ENCODE data around the gene RBM33. TPM values are rescaled to one million over a fixed set of nuclear protein-coding genes. Genes with fewer than 3 reads are reported as not detected.

Gene RBM33
- total RNA-seq, 2 experiments from 2014 or later: 65.5 to 66.3 TPM

DNA sequence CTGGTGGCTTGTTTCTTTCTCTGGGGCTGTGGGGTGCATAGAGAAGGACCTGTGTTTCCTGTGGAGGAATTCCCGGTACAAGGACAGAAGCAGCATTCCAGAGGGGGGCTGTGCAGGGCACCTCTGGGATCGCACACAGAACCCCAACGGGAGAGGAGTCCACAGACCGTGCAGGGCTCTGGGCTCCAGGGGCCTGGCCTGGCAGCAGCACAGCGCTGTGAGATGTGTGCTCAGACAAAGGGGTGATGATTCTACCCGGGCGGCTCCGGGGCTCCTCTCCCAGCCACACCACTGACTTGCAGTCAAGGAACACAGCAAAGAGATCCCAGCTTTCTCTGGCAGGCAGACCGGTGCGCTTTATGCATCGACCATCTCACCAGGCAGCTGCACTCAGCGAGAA is 174.7 kb downstream of the RBM33 start:
- no peak for DNase-seq
- H3K27me3 Mint-ChIP-seq (ENCODE audit: low read depth): peaks cover 12% of the 10 kb centered on the region
- CTCF ChIA-PET: no interaction called here
- H3K9me3 Mint-ChIP-seq: no peaks in the 10 kb centered on the region
- no peak overlapping the region for H3K4me3 Mint-ChIP-seq
- peaks cover 4% of the 10 kb centered on the region for H3K4me1 Mint-ChIP-seq (ENCODE audit: low read depth)
- intact Hi-C loops (cut with micrococcal nuclease): loop anchor here (10.0 kb wide), 1 partner anchor 326 kb away; no protein-coding TSS in a partner anchor
- H3K36me3 Mint-ChIP-seq (ENCODE audit: low read depth): no peaks in the 10 kb centered on the region
- no peak overlapping the region for H3K27ac Mint-ChIP-seq

DNA sequence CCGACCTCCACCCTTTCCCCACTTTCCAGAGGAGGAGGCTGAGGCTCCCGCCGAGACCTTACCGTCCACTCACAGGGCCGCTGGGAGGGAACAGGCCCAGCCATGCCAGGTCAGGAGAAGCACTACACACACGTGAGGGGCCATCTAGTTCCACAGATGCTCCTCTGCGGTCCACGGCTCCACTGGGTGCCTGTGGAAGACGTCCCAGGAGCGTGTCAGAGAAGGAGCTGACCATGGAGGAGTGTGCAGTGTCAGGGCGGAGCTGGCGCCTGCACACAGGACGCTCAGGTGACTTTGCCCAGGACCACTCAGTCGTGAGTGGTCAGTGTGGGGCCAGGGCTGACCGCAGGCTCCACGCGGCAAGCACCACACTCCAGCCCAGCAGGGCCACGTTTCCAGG is 175.8 kb downstream of the RBM33 start:
- no peak for DNase-seq
- intact Hi-C loops (cut with micrococcal nuclease): no loop called here
- Mint-ChIP-seq H3K4me3 (no peak overlapping the region), H3K27me3 (ENCODE audit: low read depth) (peaks cover 14% of the 10 kb centered on the region), H3K27ac (no peak overlapping the region), H3K36me3 (ENCODE audit: low read depth) (no peaks in the 10 kb centered on the region), H3K9me3 (no peaks in the 10 kb centered on the region), H3K4me1 (ENCODE audit: low read depth) (peaks cover 3% of the 10 kb centered on the region)
- CTCF ChIA-PET: no interaction called here

DNA sequence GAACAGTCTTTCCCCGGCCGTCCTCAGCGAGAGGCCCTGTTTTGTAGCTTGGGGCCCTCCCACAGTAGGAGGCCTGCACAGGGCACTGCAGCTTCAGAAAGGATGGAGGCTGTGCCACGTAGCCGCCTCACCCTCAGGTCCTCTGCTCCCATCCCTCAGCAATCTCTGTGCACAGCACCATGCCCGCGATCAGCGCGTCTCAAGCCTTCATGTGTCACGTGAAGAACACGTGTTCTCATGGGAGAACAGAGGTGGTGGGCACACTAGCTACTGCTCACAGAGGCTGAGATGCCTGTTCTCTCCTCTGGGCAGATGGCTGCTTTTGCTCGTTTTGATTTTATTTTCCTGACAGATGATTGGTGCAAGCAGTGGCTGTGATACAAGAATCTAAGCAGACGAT is 176.3 kb downstream of the RBM33 start:
- CTCF ChIA-PET: interaction anchor here (1.3 kb wide), 1 partner anchor 17 kb away, joined by 4 read pairs; no protein-coding TSS in a partner anchor
- DNase-seq: no peak
- intact Hi-C loops (cut with micrococcal nuclease): no loop called here
- Mint-ChIP-seq H3K27me3 (ENCODE audit: low read depth) (peaks cover 10% of the 10 kb centered on the region), H3K4me3 (no peak overlapping the region), H3K4me1 (ENCODE audit: low read depth) (no peaks in the 10 kb centered on the region), H3K36me3 (ENCODE audit: low read depth) (no peaks in the 10 kb centered on the region), H3K27ac (no peak overlapping the region), H3K9me3 (no peaks in the 10 kb centered on the region)

GRCh38 chr7:155821851-155822250 is 177.4 kb downstream of the RBM33 start:
- Mint-ChIP-seq H3K27me3 (ENCODE audit: low read depth) (peaks cover 13% of the 10 kb centered on the region), H3K36me3 (ENCODE audit: low read depth) (no peaks in the 10 kb centered on the region), H3K9me3 (no peaks in the 10 kb centered on the region), H3K27ac (no peak overlapping the region), H3K4me3 (no peak overlapping the region), H3K4me1 (ENCODE audit: low read depth) (no peaks in the 10 kb centered on the region)
- no peak for DNase-seq
- intact Hi-C loops (cut with micrococcal nuclease): no loop called here
- CTCF ChIA-PET: interaction anchor here (1.3 kb wide), 1 partner anchor 18 kb away, joined by 4 read pairs; no protein-coding TSS in a partner anchor

DNA sequence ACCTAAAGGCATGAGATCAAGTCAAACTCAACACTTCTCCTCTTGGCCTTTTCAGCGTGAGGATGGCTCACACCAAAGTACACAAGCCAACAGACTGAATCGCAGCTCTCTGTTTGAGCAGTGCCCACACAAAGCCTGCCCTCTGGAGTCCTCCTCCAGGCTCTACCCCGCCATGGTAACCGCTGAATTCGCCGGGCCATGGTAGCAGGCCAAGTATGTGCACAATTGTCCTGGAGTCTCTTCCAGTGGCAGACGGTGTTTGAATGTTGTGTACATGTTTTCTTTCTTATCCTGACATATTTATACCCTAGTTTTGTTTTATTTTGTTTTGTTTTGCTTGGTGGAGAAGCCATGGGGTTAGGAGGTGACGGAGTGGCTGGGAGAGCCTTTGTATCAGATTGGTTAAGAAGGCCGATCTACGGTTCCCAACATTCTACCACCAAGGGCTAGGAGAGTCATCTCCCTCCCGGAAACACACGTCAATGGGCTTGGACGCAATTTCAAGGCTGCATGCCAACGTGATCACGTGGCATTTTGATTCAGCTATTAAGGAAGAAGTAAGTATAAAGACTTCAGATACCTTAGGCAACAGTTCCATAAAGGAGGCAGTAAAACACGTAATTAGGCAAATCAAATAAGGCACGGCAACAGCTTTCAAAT is 179.9 kb downstream of the RBM33 start:
- Mint-ChIP-seq H3K27me3 (ENCODE audit: low read depth) (peaks cover 13% of the 10 kb centered on the region), H3K36me3 (ENCODE audit: low read depth) (no peaks in the 10 kb centered on the region), H3K4me3 (no peak overlapping the region), H3K9me3 (no peaks in the 10 kb centered on the region), H3K4me1 (ENCODE audit: low read depth) (no peaks in the 10 kb centered on the region), H3K27ac (no peak overlapping the region)
- CTCF ChIA-PET: no interaction called here
- DNase-seq: no peak
- intact Hi-C loops (cut with micrococcal nuclease): no loop called here

DNA sequence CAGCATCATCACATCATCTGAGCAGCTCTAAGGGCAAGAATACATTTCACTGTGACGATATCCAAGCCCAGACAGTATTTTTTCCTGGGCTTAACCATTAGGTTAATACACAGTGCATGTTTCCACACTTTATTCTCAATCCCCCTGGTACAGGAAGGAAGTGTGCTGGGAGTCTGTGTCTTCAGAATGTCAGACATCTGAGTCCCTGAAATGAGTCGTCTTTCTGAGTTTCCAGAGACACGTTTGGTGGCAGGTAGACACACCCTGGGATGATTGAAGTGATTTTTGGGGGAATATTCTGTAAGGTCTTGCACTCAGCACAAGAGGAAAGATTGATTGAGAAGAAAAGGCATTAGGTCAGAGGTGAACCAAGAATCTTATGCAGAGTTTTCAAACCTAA is 180.9 kb downstream of the RBM33 start:
- no peak for DNase-seq
- intact Hi-C loops (cut with micrococcal nuclease): no loop called here
- no peaks in the 10 kb centered on the region for H3K36me3 Mint-ChIP-seq (ENCODE audit: low read depth)
- H3K4me1 Mint-ChIP-seq (ENCODE audit: low read depth): no peaks in the 10 kb centered on the region
- H3K4me3 Mint-ChIP-seq: no peak overlapping the region
- no peaks in the 10 kb centered on the region for H3K9me3 Mint-ChIP-seq
- peaks cover 13% of the 10 kb centered on the region for H3K27me3 Mint-ChIP-seq (ENCODE audit: low read depth)
- H3K27ac Mint-ChIP-seq: no peak overlapping the region
- CTCF ChIA-PET: no interaction called here

GRCh38 chr7:155829796-155830470 is 185.5 kb downstream of the RBM33 start:
- DNase-seq: no peak
- no peak overlapping the region for H3K4me3 Mint-ChIP-seq
- CTCF ChIA-PET: no interaction called here

More at GRCh38 chr7:155829796-155830470, 185.5 kb downstream of the RBM33 start:
- intact Hi-C loops (cut with micrococcal nuclease): no loop called here
- Mint-ChIP-seq H3K27me3 (ENCODE audit: low read depth) (peaks cover 2% of the 10 kb centered on the region), H3K4me1 (ENCODE audit: low read depth) (no peaks in the 10 kb centered on the region), H3K9me3 (no peaks in the 10 kb centered on the region), H3K36me3 (ENCODE audit: low read depth) (no peaks in the 10 kb centered on the region), H3K27ac (no peak overlapping the region)

Other genes starting within 250 kb of the RBM33 start
- not detected for gene EN2, start 186.5 kb upstream of the RBM33 start, total RNA-seq
- gene CNPY1, start 98.1 kb upstream of the RBM33 start, total RNA-seq: not detected
- gene SHH, start 167.8 kb downstream of the RBM33 start, total RNA-seq: not detected

Measured in activated naive CD4-positive, alpha-beta T cell treated with anti-CD3 and anti-CD28 coated beads for 36 hours (primary cell).